Endothelial cell of umbilical vein (primary cell): ENCODE results near the gene ABCD1. TPM values are rescaled to one million over a fixed set of nuclear protein-coding genes. Genes with fewer than 3 reads are reported as not detected.

Experiments used
- BruUV-seq: library from RNA; stranded (reverse); fragments of 400-500 nt; replicated peaks from 2 replicates; lab custom pipeline; 2021; lab: Mats Ljungman, UMichigan
- CTCF ChIA-PET: fragments of 300-600, 350-600 bp; sonication (Branson Sonifier 250); formaldehyde crosslinking; loops from one replicate; lab custom pipeline; 2021; ENCODE audit warnings: antibody characterized with exemption, inconsistent platforms; lab: Charles Lee
- POLR2A ChIA-PET: fragments of 300-600, 350-600 bp; sonication (Branson Sonifier 250); formaldehyde crosslinking; loops from one replicate; lab custom pipeline; 2021; ENCODE audit warnings: antibody characterized with exemption, inconsistent platforms; lab: Charles Lee
- DNase-seq: peaks from one replicate; pipeline ENCODE4 v3.0.0-alpha.2; 2011; ENCODE audit warnings: low read depth, low spot score
- FAIRE-seq: peaks from 2 replicates; lab custom pipeline; 2011; peaks lifted over from hg19 to GRCh38; lab: Jason Lieb, UNC
- H2AFZ ChIP-seq: 2 replicates; pipeline ENCODE4 v1.6.0; 2012; ENCODE audit warnings: low read depth, low read length, control low read depth, inconsistent platforms
- H3K27ac ChIP-seq: 2 replicates; pipeline ENCODE4 v1.5.1; 2011; ENCODE audit warnings: low read depth, mild to moderate bottlenecking, control low read depth, low read length, moderate library complexity; ENCODE audit not compliant: insufficient read depth
- H3K27me3 ChIP-seq, 2 experiments: 2 replicates each; pipeline versions ENCODE4 v1.6.0 to v1.6.1; 2011; ENCODE audit warnings: low read length in 2 of 2, mixed read lengths in 1 of 2; ENCODE audit not compliant: control insufficient read depth in 2 of 2, insufficient read depth in 2 of 2
- H3K36me3 ChIP-seq, 2 experiments: 2 replicates in 1 of 2; 3 replicates in 1 of 2; pipeline ENCODE4 v1.5.1; 2011; ENCODE audit warnings: low read length in 2 of 2, mild to moderate bottlenecking in 1 of 2, moderate library complexity in 1 of 2; ENCODE audit not compliant: control insufficient read depth in 2 of 2, insufficient read depth in 2 of 2; ENCODE audit errors: extremely low read depth in 1 of 2
- H3K4me1 ChIP-seq: 3 replicates; pipeline ENCODE4 v1.5.1; 2011; ENCODE audit warnings: mild to moderate bottlenecking, low read length; ENCODE audit not compliant: control insufficient read depth, insufficient read depth; ENCODE audit errors: extremely low read depth
- H3K4me2 ChIP-seq: 2 replicates; pipeline ENCODE4 v1.6.1; 2011; ENCODE audit warnings: low read length, control low read depth, mixed read lengths; ENCODE audit not compliant: insufficient read depth
- H3K4me3 ChIP-seq, 3 experiments: fragments of 200-600 bp in 1 of 3; sonication (generic), shearing (Covaris generic) in 1 of 3; replicated peaks in 1 of 3; 2 replicates each; pipeline ENCODE4 v1.5.1; 2011 to 2016; ENCODE audit warnings: control low read depth in 3 of 3, low read length in 3 of 3, mild to moderate bottlenecking in 2 of 3, inconsistent platforms in 1 of 3, low read depth in 1 of 3, moderate library complexity in 1 of 3; ENCODE audit not compliant: insufficient read depth in 1 of 3
- H3K79me2 ChIP-seq: 2 replicates; pipeline ENCODE4 v1.6.0; 2012; ENCODE audit warnings: low read length, inconsistent platforms; ENCODE audit not compliant: control insufficient read depth, insufficient read depth
- H3K9ac ChIP-seq: replicated peaks from 2 replicates; pipeline ENCODE3; 2011; ENCODE audit warnings: low read length, control low read depth; ENCODE audit not compliant: insufficient read depth; ENCODE audit errors: extremely low read depth
- H3K9me1 ChIP-seq: replicated peaks from 3 replicates; pipeline ENCODE4 v1.6.0; 2011; ENCODE audit warnings: mild to moderate bottlenecking, low read length; ENCODE audit not compliant: control insufficient read depth, insufficient read depth; ENCODE audit errors: extremely low read depth
- H3K9me3 ChIP-seq: replicated peaks from 2 replicates; pipeline ENCODE4 v1.5.1; 2012; ENCODE audit warnings: low read length, inconsistent platforms; ENCODE audit not compliant: control insufficient read depth, insufficient read depth
- H4K20me1 ChIP-seq: replicated peaks from 2 replicates; pipeline ENCODE3; 2011; ENCODE audit warnings: mild to moderate bottlenecking, low read length; ENCODE audit not compliant: control insufficient read depth, insufficient read depth; ENCODE audit errors: extremely low read depth
- EZH2 ChIP-seq: IDR thresholded peaks from 2 replicates; pipeline ENCODE4 v1.6.1; 2012; ENCODE audit warnings: borderline replicate concordance, low read depth, mild to moderate bottlenecking, moderate library complexity, low read length, inconsistent platforms; ENCODE audit not compliant: severe bottlenecking
- FOS ChIP-seq: IDR thresholded peaks from 2 replicates; pipeline ENCODE4 v1.6.1; 2011; ENCODE audit warnings: mild to moderate bottlenecking, low read length, moderate library complexity, borderline replicate concordance; ENCODE audit not compliant: insufficient read depth
- GATA2 ChIP-seq: IDR thresholded peaks from 2 replicates; pipeline ENCODE4 v1.7.0; 2011; ENCODE audit warnings: low read depth, mild to moderate bottlenecking, moderate library complexity, mixed read lengths, low read length; ENCODE audit not compliant: insufficient read length, insufficient read depth
- JUN ChIP-seq: IDR thresholded peaks from 2 replicates; pipeline ENCODE4 v1.6.1; 2011; ENCODE audit warnings: borderline replicate concordance, low read depth; ENCODE audit not compliant: insufficient read length, insufficient read depth
- POLR2A ChIP-seq: IDR thresholded peaks from 2 replicates; pipeline ENCODE4 v1.6.1; 2012; ENCODE audit warnings: low read depth, mild to moderate bottlenecking, control low read depth, low read length
- POLR2AphosphoS5 ChIP-seq: IDR thresholded peaks from 2 replicates; pipeline ENCODE4 v1.6.1; 2012; ENCODE audit warnings: low read depth, mild to moderate bottlenecking, control low read depth, low read length, moderate library complexity; ENCODE audit not compliant: insufficient read depth
- dilution Hi-C: fragments of 300-500 bp; cut with MboI; formaldehyde crosslinking; loops from one replicate; pipeline ENCODE4 v1.15.0; 2019; ENCODE audit warnings: low sequenced_read_pairs; ENCODE audit not compliant: extremely low pct_ligation_motif_present
- intact Hi-C: fragments of 100-400 bp; cut with micrococcal nuclease; formaldehyde crosslinking; loops from one replicate; pipeline ENCODE4 v1.10.0; 2022
- polyA plus RNA-seq, 4 experiments: library from polyadenylated mRNA; depleted of rRNA in 3 of 4; stranded (reverse) in 3 of 4; unstranded in 1 of 4; fragments of >200 nt; gene quantifications; 2 replicates each; pipeline versions ENCODE4 v1.2.1 to v1.2.3, GENCODE V29; 2011 to 2012; ENCODE audit warnings: missing spikeins in 1 of 4
- total RNA-seq: library from RNA; stranded (reverse); gene quantifications from 2 replicates; pipeline ENCODE4 v1.2.3, GENCODE V29; 2021
- TF ChIP-seq, protein P1 (sequence below): IDR thresholded peaks from 2 replicates; pipeline ENCODE4 v1.6.1; 2011; ENCODE audit not compliant: insufficient read depth, insufficient read length

The ABCD1 gene
- total and polyA plus RNA-seq, 2 donors (not counting 3 experiments of a cell fraction or from before 2014, with no cell fraction given) = 9.1 to 12.9 TPM

DNA sequence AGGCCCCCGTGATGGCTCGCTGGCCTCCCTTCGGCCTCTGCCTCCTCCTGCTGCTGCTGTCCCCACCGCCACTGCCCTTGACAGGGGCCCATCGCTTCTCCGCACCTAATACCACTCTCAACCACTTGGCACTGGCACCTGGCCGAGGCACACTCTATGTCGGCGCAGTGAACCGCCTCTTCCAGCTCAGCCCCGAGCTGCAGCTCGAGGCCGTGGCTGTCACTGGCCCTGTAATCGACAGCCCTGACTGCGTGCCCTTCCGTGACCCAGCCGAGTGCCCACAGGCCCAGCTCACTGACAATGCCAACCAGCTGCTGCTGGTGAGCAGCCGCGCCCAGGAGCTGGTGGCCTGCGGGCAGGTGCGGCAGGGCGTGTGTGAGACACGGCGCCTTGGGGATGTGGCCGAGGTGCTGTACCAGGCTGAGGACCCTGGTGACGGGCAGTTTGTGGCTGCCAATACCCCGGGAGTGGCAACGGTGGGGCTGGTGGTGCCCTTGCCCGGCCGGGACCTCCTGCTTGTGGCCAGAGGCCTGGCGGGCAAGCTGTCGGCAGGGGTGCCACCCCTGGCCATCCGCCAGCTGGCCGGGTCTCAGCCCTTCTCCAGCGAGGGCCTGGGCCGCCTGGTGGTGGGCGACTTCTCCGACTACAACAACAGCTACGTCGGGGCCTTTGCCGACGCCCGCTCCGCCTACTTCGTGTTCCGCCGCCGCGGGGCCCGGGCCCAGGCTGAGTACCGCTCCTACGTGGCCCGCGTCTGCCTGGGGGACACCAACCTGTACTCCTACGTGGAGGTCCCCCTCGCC is 42.4 kb downstream of the ABCD1 start:
- Histone ChIP-seq H3K36me3 (peaks cover 0 to 13% of the 10 kb centered on the region in 2 experiments), H3K4me2 (no peak overlapping the region), H3K79me2 (no peaks in the 10 kb centered on the region), H3K4me3 (no peak overlapping the region), H3K27ac (no peak overlapping the region), H3K4me1 (peaks cover 20% of the 10 kb centered on the region), H3K9ac (no peak overlapping the region), H3K9me1 (no peaks in the 10 kb centered on the region), H4K20me1 (no peaks in the 10 kb centered on the region), H3K27me3 (no peaks in the 10 kb centered on the region), H2AFZ (no peak overlapping the region), H3K9me3 (no peaks in the 10 kb centered on the region)
- FAIRE-seq (no peak), DNase-seq (no peak)
- no peak for TF ChIP-seq POLR2A
- TF ChIP-seq POLR2AphosphoS5 = no peak
- no peak for TF ChIP-seq EZH2
- no peak for TF ChIP-seq FOS
- no TSS peak for BruUV-seq
- CTCF ChIA-PET = interaction anchor here (1.3 to 4.6 kb wide), 2 partner anchors 12 to 182 kb away, joined by 3 to 68 read pairs; no protein-coding TSS in a partner anchor
- POLR2A ChIA-PET = no interaction called here
- dilution Hi-C loops (no loop called here), intact Hi-C loops (loop anchor here (10.0 kb wide), 1 partner anchor 278 kb away; no protein-coding TSS in a partner anchor)

GRCh38 chrX:153767674-153768055 is 43.0 kb downstream of the ABCD1 start:
- H3K4me1 ChIP-seq = peaks cover 20% of the 10 kb centered on the region
- BruUV-seq = no TSS peak
- no peaks in the 10 kb centered on the region for H4K20me1 ChIP-seq
- DNase-seq (no peak), FAIRE-seq (no peak)
- TF ChIP-seq, protein P1, sequence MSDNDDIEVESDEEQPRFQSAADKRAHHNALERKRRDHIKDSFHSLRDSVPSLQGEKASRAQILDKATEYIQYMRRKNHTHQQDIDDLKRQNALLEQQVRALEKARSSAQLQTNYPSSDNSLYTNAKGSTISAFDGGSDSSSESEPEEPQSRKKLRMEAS = no peak
- TF ChIP-seq POLR2AphosphoS5 (no peak), GATA2 (no peak), EZH2 (no peak), JUN (no peak)
- no peak overlapping the region for H3K4me2 ChIP-seq
- H2AFZ ChIP-seq = no peak overlapping the region
- dilution Hi-C loops = no loop called here
- H3K4me3 ChIP-seq = no peak overlapping the region
- H3K9me3 ChIP-seq = no peaks in the 10 kb centered on the region
- intact Hi-C loops = loop anchor here (10.0 kb wide), 1 partner anchor 277 kb away; no protein-coding TSS in a partner anchor
- CTCF ChIA-PET = interaction anchor here (1.3 kb wide), 1 partner anchor 12 kb away, joined by 3 read pairs; no protein-coding TSS in a partner anchor
- peaks cover 0 to 15% of the 10 kb centered on the region in 2 experiments for H3K36me3 ChIP-seq
- no peaks in the 10 kb centered on the region for H3K79me2 ChIP-seq
- POLR2A ChIA-PET = no interaction called here
- no peaks in the 10 kb centered on the region for H3K27me3 ChIP-seq
- no peaks in the 10 kb centered on the region for H3K9me1 ChIP-seq
- H3K9ac ChIP-seq = no peak overlapping the region
- H3K27ac ChIP-seq = no peak overlapping the region
